Measurements from ENCODE around the gene CAMK1D.
A peak's percentile ranks its signal among the peaks of the same experiment; 100 is the strongest.

The CAMK1D gene

DNA sequence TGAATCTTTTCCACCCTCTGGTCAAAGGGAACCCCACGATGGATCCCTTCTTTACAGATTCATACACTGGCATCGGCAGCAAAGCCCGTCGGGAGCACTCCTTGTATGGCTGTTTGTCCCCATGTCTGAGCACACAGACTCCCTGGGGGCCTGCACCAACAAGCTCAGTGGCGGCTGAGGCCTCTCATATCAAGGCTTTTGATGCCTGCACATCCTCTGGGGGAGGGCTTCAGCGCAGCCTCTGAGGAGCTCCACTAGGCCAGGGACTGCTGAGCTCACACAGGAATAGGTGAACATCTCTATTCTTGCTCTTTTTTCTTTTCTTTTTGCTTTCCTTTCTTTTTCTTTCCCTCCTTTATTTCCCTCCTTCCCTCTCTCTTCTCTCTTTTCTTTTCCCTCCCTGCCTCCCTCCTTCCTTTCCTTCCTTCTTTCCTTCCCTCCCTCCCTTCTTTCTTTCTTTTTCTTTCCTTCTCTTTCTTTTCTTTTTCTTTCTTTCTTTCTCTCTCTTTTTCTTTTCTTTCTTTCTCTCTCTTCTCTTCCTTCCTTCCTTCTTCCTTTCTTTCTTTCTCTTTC lies 477.5 kb downstream of the CAMK1D start:
- no peak for DNase-seq

DNA sequence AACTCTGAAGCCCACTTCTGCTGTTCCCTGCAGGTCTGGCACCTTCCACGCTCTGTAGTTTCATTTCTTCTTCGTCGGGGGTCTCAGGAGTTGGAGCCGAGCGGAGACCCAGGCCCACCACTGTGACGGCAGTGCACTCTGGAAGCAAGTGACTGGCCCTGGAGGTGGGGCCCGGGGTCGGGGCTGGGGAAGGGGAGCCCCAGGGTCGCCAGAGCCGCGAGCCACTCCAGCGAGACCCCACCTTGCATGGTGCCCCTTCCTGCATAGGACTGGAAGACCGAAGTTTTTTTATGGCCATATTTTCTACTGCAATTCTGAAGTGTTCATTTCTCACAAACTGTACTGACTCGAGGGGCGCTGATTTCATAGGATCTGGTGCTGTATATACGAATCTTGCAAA lies 479.4 kb downstream of the CAMK1D start:
- no peak for DNase-seq
- ATAC-seq = no peak

More for the DNA sequence above, 477.5 kb downstream of the CAMK1D start:
- ATAC-seq = no peak

DNA sequence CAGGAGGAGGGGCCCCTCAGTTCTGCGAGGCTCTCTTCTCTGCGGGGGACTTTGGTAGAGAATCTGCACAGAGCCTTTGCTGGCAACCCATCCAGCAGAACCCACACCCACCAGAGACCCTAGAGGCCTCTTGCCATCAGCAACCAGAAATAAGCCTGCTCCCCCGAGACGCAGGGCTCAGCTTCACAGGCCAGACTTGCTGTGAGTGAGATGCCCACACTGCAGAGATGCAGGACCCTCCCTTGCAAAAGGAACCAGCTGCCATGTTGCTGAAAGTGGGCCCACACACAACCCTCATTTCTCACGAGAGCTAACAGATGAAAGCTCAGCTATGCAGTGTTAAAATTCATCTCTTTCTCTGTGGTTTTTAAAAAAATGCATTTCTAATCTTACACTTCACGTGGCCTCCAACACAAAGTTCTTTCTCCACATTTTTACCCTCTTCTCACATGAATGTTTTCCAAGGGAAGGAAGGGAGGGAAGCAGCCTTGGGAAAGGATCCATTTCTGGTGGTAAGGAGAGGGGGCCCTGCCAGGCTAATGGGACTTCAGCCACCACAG lies 480.6 kb downstream of the CAMK1D start:
- ATAC-seq = no peak
- no peak for DNase-seq

DNA sequence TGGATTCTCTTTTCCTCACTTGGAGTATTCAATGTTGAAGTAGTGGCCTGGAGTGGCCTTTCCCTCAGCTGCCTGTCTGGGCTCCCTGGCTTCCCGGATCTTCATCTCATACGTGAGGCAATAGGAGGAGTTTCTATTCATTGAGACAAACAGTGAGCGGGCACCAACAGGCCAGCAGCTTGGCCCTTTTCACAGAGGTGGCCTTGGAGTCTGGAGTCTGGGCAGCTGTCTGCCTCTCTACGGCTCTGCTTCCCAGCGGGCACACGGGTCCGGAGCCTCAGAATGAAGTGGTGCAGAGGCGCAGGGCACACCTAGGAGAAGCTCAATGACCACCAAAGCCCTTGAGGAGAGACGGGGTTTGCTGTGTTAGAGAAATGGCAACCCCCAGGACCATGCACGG lies 482.7 kb downstream of the CAMK1D start:
- DNase-seq (no peak), ATAC-seq (no peak)

DNA sequence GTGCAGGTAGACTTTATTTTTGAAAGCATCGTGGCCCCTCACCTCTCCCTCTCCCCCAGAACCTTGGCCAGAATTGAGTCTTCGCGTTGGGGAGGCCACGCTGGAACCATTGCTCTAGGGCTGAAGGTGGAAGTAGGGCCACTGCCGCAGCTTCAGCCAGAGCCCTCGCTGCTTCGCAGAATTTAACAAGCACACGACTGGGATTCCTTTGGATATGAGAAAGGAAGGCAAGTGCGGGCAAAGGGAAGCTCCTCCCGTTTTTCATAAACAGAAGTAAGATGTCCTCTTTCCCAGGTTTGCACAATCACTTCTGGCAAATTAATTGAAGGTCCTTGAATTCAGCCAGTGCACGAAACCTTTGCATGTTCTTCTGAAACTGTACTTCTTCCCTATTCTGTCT lies 484.1 kb downstream of the CAMK1D start:
- ATAC-seq = no peak
- no peak for DNase-seq

DNA sequence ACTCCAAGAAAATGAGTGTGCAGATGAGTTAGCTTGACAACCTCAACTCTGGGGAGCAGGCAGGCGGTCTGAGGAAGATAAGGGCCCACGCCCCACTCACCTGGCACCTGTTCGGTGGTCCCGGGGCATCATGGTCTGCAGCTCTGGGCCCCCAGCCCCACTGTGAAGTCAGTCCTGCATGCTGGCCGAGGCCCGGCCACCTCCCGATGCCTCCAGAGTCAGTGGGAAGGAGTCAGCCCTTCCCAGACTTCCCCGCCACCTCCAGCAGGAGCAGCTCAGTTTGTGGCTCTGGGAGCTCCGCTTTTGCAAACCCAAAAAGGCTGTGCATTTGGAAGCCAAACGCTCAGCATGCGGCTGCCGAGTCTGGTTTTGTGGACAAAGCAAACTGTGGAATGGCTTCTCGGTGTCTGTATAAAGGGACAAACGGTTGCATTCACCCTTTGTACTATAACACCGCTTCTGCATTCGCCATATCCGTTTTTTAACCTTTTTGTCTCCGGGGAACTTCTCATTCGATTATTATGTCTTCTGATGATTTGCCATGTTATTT lies 484.8 kb downstream of the CAMK1D start:
- DNase-seq = no peak
- ATAC-seq = no peak

DNA sequence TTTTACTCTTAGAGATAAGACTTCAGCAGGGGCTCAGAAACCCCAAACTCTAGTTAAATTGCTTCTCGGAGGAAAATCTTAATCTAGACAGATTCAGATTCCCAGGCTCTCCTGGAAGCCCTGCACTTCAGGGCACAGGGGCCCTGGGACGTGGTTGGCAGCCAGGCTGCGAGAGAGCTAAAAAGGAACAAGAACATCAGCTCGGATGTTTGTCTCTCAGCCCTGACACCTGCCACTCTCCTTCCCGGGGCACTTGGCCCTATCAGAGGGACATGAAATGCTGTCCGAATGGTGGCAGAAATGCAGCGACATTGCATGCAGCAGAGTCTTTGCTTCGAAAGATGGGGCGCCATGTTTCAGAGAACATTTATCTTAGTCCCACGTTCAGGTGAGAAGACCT lies 485.4 kb downstream of the CAMK1D start:
- DNase-seq (no peak), ATAC-seq (no peak)

DNA sequence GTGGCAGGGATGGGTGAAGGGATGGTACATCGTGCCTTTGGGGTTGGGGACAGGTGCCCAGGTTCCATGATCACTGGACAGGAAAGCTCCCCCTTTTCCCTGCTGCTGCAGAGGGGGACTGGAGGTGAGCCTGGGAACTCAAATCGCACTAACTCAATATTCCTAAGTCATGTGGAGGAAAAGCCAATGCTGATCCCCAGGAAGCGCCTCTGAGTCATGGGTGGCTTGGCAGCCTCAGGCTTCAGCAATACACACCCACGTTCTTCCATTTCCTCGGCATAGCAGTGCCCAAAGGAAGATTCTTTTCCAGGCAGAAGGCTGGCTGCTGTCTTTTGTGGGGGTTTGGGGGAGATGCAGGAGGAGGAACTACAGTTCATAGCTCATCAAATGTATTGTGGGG lies 486.4 kb downstream of the CAMK1D start:
- ATAC-seq (no peak), DNase-seq (no peak)

DNA sequence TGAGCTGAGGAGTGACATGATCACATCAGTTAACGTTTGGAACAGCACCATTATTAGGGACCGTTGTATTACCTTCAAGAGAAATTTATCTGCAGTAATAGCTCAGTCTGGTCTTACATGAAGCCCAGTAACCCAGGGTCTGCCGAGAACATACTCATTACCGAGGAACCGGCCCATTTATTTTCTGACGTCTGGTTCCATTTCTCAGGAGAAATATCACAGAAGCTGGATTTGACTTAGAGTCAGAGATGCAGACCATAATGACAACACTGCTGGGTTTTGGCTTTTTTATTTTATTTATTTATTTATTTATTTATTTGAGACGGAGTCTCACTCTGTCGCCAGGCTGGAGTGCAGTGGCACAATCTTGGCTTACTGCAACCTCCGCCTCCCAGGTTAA lies 489.0 kb downstream of the CAMK1D start:
- no peak for DNase-seq
- no peak for ATAC-seq

DNA sequence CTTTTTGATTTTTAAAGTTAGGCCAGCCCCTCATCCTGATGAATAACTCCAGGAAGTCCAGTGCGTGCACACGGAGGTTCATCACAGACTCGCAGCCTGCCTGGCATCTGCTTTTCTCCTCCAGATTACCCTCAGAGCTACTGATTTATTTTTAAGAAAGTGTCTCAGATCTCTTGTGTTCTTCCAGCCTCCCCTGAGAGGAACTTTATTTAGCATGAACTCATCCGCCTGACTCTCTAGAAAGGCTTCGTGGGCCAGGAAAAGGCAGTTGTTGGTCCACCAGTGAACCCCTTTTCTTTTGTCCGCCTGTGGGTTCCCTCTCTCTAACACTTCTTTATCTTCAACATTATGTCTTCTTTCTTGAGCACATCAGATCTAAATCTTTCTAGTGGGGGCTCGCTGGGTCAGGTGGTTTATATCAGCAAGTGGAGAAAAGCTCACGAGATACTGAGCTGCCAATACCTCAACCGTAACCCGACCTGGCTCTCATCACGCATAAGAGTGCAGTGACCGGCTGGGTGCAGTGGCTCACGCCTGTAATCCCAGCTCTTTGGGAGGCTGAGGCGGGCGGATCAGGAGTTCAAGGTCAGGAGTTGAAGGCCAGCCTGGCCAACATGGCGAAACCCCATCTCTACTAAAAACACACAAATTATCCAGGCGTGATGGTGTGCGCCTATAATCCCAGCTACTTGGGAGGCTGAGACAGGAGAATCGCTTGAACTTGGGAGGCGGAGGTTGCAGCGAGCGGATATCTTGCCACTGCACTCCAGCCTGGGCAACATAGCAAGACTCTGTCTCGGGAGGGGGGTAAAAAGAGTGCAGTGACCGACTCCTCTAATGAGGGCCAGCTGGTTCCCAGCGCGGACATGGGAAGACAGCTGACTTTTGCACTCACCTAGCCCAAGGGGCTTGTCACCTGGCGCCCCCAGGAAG lies 489.9 kb downstream of the CAMK1D start:
- DNase-seq (no peak), ATAC-seq (no peak)

DNA sequence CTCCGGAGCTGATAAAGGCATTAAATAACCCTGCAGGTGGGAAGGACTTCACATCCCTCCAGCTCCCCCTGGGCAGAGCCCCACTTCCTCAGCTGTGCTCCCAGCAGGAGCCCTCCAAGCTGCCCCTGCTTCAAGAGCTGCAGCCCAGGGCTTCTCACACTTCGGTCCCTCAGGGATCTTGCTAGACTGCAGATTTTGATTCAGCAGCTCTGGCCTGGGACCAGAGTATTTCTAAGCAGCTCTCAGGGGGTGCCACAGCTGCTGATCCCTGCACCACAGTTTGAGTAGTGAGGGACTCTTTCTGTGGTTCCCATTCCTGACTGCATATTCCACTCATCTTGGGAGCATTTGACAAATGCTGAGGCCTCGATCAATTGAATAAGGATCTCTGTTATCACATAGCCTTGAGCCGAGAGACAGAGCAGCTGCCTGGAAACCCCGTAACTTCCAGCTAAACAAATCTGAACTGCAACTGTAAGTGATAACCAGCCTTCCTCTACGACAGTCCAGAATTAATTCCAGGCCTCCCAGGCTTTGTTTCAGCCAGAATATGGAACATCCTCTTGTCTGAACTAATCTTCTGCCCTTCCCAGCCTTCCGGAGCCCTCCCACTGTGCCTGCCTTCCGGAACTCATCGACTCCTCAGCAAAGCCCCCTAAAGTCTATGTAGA lies 490.7 kb downstream of the CAMK1D start:
- no peak for ATAC-seq

DNA sequence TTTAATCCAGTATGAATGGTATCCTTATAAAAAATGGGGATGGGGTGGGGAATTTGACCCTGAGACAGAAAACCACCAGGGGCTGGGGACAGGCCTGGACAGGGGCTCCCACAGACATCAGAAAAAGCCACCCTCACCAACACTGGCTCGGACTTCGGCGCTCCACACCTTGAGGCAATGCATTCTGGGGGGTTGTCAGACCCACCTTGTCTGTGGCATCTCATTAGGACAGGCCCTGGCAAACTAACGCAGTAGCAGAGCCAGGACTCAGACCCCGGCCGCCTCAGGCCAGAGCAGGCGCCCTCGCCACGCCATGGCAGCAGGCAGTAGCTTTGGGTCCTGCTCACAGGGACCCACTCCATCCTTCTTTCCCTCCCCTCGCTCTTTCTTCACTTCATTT lies 492.1 kb downstream of the CAMK1D start:
- ATAC-seq (no peak), DNase-seq (no peak)

More for the DNA sequence above, 490.7 kb downstream of the CAMK1D start:
- DNase-seq = no peak

DNA sequence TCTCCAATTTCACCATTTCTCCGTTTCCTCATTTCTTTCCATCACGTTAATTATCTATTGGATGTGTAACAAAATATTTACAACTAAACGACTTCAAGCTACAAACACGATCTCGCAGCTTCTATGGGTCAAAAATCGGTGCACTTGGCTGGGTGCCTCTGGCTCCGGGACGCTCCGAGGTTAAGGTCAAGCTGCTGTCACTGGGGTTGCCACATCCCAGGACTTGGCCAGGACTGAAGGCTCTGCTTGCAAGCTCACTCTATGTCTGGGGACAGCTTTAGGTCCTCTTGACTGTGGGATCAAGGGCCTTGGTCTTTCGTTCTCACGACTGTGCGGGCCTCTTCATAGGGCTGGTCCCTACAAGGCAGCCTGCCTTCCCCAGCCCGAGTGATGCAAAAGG lies 492.5 kb downstream of the CAMK1D start:
- DNase-seq (no peak), ATAC-seq (no peak)

DNA sequence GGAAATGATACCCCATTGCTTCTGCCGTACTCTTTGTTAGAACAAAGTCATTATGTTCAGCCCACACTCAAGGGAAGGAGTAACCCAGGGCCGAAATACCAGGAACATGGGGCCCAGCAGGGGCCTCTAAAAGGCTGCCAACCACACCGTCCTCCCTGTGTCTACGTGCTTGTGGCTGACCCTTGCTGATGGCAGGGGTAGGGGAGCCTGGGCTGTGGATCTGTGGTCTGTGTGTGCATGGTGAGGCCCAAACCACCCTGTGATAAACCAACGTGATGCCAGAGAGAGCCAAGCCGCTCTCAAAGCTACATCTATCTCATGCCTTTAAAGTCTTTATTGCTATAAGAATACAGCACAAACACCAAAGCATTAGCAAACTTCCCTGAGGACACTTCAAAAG lies 493.0 kb downstream of the CAMK1D start:
- no peak for DNase-seq

DNA sequence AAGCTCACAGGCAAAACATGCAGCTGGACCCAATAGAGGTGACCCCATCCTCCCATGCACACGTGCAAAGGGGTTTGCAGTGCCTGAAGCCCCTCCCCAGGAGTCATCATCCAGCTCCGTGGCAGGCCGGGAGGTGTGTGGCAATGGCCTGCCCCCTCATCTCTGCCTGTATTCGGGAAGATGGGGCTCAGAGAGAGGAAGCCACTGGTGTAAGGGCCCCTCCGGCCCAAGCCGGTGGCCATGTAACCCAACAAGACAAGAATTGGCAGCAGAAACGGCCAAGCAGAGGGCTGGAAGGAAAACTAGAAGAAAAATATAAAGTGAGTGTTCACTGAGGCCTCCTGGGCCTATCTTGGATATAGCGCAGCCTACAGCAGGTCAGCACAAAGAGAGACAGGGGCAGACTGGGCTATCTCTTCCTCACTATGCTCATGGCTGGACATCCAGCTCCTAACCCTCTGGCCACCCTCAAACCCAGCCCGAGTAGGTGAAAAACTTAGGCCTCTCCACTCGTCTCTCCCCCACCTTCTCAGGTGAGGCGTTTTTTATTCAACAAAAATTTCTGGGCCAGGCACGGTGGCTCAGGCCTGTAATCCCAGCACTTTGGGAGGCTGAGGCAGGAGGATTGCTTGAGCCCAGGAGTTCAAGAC lies 494.1 kb downstream of the CAMK1D start:
- DNase-seq = no peak
- no peak for ATAC-seq

More for the DNA sequence above, 493.0 kb downstream of the CAMK1D start:
- ATAC-seq = no peak

DNA sequence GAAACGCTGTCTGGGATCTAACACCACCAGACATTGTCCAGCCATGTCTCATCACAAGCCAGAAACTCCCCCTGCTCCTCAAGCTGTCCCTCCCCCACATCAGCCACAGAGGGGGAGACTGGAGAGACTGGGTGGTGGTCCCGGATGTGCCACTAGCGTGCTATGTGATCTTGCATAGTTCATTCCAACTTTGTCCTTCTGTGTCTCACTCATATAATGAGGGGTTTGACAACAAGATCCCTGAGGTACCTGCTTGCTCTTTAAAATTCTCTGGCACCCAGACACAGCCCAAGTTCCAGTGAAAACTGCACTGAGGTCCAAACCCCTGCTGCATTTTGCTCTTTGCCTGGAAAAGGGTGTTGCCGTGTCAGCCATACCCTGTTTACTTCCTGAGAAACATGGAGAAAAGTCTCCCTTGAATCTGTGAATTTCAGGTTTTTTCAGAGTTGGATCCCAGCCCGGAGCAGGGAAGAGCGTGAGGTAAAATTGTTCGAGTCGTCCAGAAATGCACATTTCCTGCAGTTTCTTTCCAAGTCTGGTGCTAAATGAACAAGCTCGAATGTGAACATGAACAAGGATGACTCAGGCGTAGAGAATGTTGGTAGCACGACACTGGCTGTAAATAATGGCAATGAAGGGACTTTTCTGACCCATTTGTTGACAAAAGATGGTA lies 495.6 kb downstream of the CAMK1D start:
- DNase-seq = no peak

DNA sequence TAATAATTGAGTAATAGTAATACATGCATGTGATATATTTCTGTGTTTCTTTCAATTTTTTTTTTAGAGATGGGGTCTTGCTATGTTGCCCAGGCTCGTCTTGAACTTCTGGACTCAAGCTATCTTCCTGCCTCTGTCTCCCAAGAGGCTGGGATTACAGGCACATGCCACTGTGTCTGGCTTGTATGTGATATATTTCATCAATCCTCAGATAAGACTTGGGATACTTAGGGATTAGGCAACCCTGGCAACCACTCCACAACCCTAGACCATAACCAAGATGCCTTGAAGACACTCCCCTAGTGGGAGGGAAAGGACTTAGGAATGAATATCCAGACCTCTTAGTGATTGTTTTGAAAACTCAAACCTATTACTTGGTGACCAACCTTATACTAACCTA lies 497.4 kb downstream of the CAMK1D start:
- ATAC-seq (no peak), DNase-seq (no peak)

More for the DNA sequence above, 495.6 kb downstream of the CAMK1D start:
- no peak for ATAC-seq

DNA sequence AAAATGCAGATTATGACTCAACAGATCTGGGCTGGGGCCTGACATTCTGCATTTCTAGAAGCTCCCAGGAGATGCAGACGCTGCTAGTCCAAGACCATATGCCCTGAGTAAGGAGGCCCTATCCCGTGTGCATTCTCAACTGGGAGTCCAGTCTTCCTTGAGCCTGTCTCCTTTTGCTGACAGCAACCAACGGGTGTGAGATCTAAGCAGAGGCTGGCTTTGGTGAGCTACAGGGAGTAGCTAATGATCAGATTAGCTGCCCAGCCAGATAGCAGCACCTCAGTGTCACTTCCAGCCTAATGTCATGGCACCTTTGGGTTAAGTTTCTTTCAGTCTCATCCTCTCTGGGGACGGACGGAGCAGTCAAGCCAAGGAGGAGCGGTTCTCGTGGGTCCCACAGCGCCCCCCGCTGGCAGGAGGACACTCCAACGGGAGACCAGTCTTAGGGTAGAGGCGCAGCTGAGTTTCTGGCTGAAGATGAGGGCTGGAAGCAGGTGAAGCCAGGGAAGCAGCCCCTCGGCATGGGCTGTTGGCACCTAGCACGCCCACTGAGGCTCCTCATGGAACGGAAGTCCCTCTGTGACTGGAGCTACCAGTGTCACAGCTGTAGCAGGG lies 498.1 kb downstream of the CAMK1D start:
- ATAC-seq = no peak
- peak; percentile 44 for DNase-seq

DNA sequence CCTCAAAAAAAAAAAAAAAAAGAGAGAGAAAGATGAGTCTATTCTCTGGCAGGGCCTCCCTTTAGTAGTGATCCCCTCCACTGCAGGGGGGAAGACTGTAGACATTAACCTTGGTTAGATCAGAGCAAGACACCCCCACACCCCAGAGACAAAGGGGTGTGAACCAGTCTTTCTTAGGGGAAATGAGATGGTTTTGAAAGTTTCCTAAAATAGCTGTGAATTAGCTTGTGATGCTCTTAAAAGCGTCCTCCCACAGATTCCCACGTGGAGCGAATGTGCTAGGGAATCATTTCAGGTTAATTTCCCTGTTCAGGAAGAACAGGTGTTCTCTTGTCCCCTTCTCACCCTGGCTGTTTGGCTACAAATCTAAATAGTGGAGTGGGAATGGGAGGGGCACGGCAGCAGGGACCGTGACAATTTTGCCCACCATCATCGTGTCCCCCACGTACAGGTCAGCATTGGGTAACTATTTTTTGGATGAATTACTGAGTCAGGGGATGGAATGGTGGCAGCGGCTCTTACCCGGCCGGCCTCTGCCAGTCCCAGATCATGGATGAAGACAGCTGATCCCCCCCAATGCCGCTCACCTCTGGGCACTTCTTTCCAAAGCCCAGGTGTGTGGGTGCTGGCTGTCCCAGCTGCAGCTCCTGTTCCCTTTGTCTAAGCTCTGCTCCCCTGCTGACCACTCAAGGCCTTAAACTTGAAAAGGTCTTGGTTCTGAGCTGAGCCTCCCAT lies 499.3 kb downstream of the CAMK1D start:
- no peak for ATAC-seq
- no peak for DNase-seq

Data from stimulated activated naive CD8-positive, alpha-beta T cell treated with anti-CD3 and anti-CD28 coated beads, Interleukin-15, Interleukin-2, amounts not matched to agents 100 U/mL and 50 U/mL, for 24 hours (primary cell).